SK-N-SH treated with all-trans-retinoic acid at 6 μM for 48 hours (cell line): ENCODE results near the gene PLXNB1.

Experiments
- ARNTL ChIP-seq: fragments of 450-650 bp; formaldehyde crosslinking; IDR thresholded peaks from 2 replicates; pipeline ENCODE4 v1.5.0; 2020; ENCODE audit warnings: low read depth, mild to moderate bottlenecking, moderate library complexity, borderline replicate concordance
- BACH2 ChIP-seq: fragments of 250-450 bp; sonication (Bioruptor Pico); IDR thresholded peaks from 2 replicates; pipeline ENCODE4 v1.9.0; 2021; ENCODE audit warnings: mild to moderate bottlenecking, borderline replicate concordance
- PATZ1 ChIP-seq: fragments of 250-450 bp; sonication (Bioruptor Pico); IDR thresholded peaks from 2 replicates; pipeline ENCODE4 v1.8.0; 2020; ENCODE audit warnings: mild to moderate bottlenecking, moderate library complexity, borderline replicate concordance
- POU6F1 ChIP-seq: fragments of 250-450 bp; sonication (Bioruptor Pico); IDR thresholded peaks from 2 replicates; pipeline ENCODE4 v1.8.0; 2021; ENCODE audit warnings: low read depth, mild to moderate bottlenecking, moderate library complexity, borderline replicate concordance
- PPARA ChIP-seq: fragments of 250-450 bp; sonication (Bioruptor Pico); IDR thresholded peaks from 2 replicates; pipeline ENCODE4 v1.5.0; 2020; ENCODE audit warnings: mild to moderate bottlenecking, borderline replicate concordance
- RARB ChIP-seq: fragments of 250-450 bp; sonication (Bioruptor Pico); IDR thresholded peaks from 2 replicates; pipeline ENCODE4 v1.8.0; 2021; ENCODE audit warnings: mild to moderate bottlenecking, moderate library complexity
- ZFP30 ChIP-seq: fragments of 450-650 bp; formaldehyde crosslinking; IDR thresholded peaks from 2 replicates; pipeline ENCODE4 v1.5.0; 2022; ENCODE audit warnings: mild to moderate bottlenecking, moderate library complexity
- ZNF70 ChIP-seq: fragments of 450-650 bp; formaldehyde crosslinking; IDR thresholded peaks from 2 replicates; pipeline ENCODE4 v1.5.0; 2020; ENCODE audit warnings: mild to moderate bottlenecking, moderate library complexity

GRCh38 chr3:48418140-48418539, 11.7 kb downstream of the PLXNB1 start:
- TF ChIP-seq POU6F1 (CRISPR knock-in tag) = no peak
- TF ChIP-seq BACH2 = no peak
- TF ChIP-seq ZNF70 = no peak
- TF ChIP-seq PATZ1 (CRISPR knock-in tag) = no peak
- no peak for TF ChIP-seq PPARA (CRISPR knock-in tag)
- no peak for TF ChIP-seq RARB (CRISPR knock-in tag)
- no peak for TF ChIP-seq ZFP30 (CRISPR knock-in tag)
- no peak for TF ChIP-seq ARNTL (CRISPR knock-in tag)
